IMR-90 (cell line): Measurements from ENCODE around the gene MMP24. TPM values are rescaled to one million over a fixed set of nuclear protein-coding genes. Genes with fewer than 3 reads are reported as not detected.

Experiments used
- microRNA-seq, 2 experiments: library from miRNA; stranded (forward) in 1 of 2; unstranded in 1 of 2; fragments of 10-50 nt in 1 of 2; fragments of <30 nt in 1 of 2; gene quantifications in 1 of 2; microRNA quantifications in 1 of 2; one replicate each; pipeline versions ENCODE3 to v1.1.0; 2013 to 2020; ENCODE audit not compliant: insufficient read depth in 1 of 2, insufficient read length in 1 of 2, unreplicated experiment in 1 of 2
- polyA plus RNA-seq, 3 experiments: library from polyadenylated mRNA; depleted of rRNA; stranded (reverse); fragments of >200 nt; gene quantifications; 2 replicates each; pipeline ENCODE4 v1.2.3, GENCODE V29; 2012; ENCODE audit warnings: low replicate concordance in 1 of 3
- small RNA-seq, 5 experiments: library from RNA; depleted of rRNA; stranded (forward); fragments of <200 nt; gene quantifications; one replicate each; pipeline ENCODE3, GENCODE V24; 2012
- total RNA-seq: library from RNA; depleted of rRNA; stranded (reverse); fragments of >200 nt; gene quantifications from 2 replicates; pipeline ENCODE4 v1.2.3, GENCODE V29; 2012; rRNA removed

The MMP24 gene
- total and polyA plus RNA-seq, 2 of the 4 experiments (the other 2 are of a cell fraction): 0.36 to 0.79 TPM

Small RNA genes lying within 50 kb of the gene (microRNA-seq; reads per million reads assigned to microRNA genes)
- gene MT1P3 (ENCODE audit: insufficient read depth, insufficient read length) (not detected), gene RNA5SP483 (ENCODE audit: insufficient read depth, insufficient read length) (not detected)

Small RNA genes lying within 50 kb of the gene (small RNA-seq; reads per million reads assigned to genes)
- gene MT1P3: 0 reads per million in 5 experiments
- gene RNA5SP483: 0 reads per million in 5 experiments

Other genes starting within 250 kb of the MMP24 start
- 39.4 and 41.0 TPM in 2 replicates for gene TRPC4AP, start 133.9 kb upstream of the MMP24 start, total RNA-seq
- 77.6 and 81.0 TPM in 2 replicates for gene TRPC4AP, start 133.9 kb upstream of the MMP24 start, polyA plus RNA-seq (2012; rRNA removed)
- 22.5 and 27.4 TPM in 2 replicates for gene EDEM2, start 79.4 kb upstream of the MMP24 start, total RNA-seq
- gene EDEM2, start 79.4 kb upstream of the MMP24 start, polyA plus RNA-seq (2012; rRNA removed): 17.1 and 19.0 TPM in 2 replicates
- gene PROCR, start 54.6 kb upstream of the MMP24 start, total RNA-seq: 25.0 and 36.4 TPM in 2 replicates
- 41.9 and 60.5 TPM in 2 replicates for gene PROCR, start 54.6 kb upstream of the MMP24 start, polyA plus RNA-seq (2012; rRNA removed)
- 5.9 and 7.2 TPM in 2 replicates for gene MMP24OS, start 51.4 kb downstream of the MMP24 start, total RNA-seq
- 64.9 and 67.6 TPM in 2 replicates for gene MMP24OS, start 51.4 kb downstream of the MMP24 start, polyA plus RNA-seq (2012; rRNA removed)
- gene EIF6, start 58.1 kb downstream of the MMP24 start, total RNA-seq: 215 and 227 TPM in 2 replicates
- gene EIF6, start 58.1 kb downstream of the MMP24 start, polyA plus RNA-seq (2012; rRNA removed): 215 and 258 TPM in 2 replicates
- gene FAM83C, start 65.7 kb downstream of the MMP24 start, total RNA-seq: not detected in 2 replicates
- gene FAM83C, start 65.7 kb downstream of the MMP24 start, polyA plus RNA-seq (2012; rRNA removed): 0.02 and 0.03 TPM in 2 replicates
- 28.7 and 30.8 TPM in 2 replicates for gene UQCC1, start 185.3 kb downstream of the MMP24 start, total RNA-seq
- gene UQCC1, start 185.3 kb downstream of the MMP24 start, polyA plus RNA-seq (2012; rRNA removed): 35.6 and 36.4 TPM in 2 replicates
- 27.5 and 32.6 TPM in 2 replicates for gene GDF5, start 211.5 kb downstream of the MMP24 start, total RNA-seq
- 24.6 and 28.2 TPM in 2 replicates for gene GDF5, start 211.5 kb downstream of the MMP24 start, polyA plus RNA-seq (2012; rRNA removed)
- gene CEP250, start 228.9 kb downstream of the MMP24 start, total RNA-seq: 35.1 and 38.3 TPM in 2 replicates
- gene CEP250, start 228.9 kb downstream of the MMP24 start, polyA plus RNA-seq (2012; rRNA removed): 22.7 and 23.9 TPM in 2 replicates